Measurements from ENCODE around the gene PRMT3.

DNA sequence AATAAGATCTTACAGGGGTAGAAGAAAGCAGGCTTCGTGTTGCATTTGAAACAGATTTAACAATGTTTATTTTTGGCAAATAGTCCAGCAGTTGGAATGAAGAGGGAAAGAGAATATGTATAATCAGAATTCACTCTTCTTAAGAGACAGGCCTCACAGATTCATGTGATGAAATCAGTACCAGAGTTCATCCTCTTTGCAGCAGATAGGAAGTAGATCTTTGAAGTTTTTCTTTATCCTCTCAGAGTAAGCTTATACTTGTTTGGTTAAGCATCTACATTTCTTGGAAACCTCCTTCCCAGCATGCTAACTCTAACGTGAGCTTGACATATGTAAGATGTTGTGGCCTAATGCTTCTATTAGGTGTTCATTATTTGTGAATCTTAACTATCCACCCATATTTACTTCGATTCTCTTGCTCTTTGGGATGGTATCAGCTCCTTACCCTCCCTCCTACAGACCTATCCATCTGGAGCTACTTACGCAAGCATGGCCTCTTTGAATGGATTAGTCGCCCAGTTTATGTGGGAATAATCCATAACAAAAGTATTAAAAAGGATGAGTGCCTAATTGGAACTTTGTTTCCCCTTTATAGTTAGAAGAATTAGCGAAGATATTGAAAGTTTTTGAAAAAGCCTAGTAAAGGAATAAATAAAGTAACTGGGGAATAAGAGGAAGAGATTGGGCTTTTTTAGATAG is 80.1 kb downstream of the PRMT3 start:
- TF ChIP-seq ZNF677 (tag by site-specific recombination; IDR thresholded peaks at IDR 0.05) (no peak), ZNF112 (tag by site-specific recombination; IDR thresholded peaks at IDR 0.05) (no peak), ZNF513 (tag by site-specific recombination; IDR thresholded peaks at IDR 0.05) (no peak), ZBTB1 (tag by site-specific recombination; IDR thresholded peaks at IDR 0.05) (no peak), ZNF292 (tag by site-specific recombination; IDR thresholded peaks at IDR 0.05; ENCODE audit: borderline replicate concordance, low read depth) (no peak), ZNF121 (tag by site-specific recombination; IDR thresholded peaks at IDR 0.05) (no peak), MEIS1 (CRISPR knock-in tag; IDR thresholded peaks at IDR 0.05; ENCODE audit: borderline replicate concordance) (no peak)
- TF ChIP-seq, protein P1, sequence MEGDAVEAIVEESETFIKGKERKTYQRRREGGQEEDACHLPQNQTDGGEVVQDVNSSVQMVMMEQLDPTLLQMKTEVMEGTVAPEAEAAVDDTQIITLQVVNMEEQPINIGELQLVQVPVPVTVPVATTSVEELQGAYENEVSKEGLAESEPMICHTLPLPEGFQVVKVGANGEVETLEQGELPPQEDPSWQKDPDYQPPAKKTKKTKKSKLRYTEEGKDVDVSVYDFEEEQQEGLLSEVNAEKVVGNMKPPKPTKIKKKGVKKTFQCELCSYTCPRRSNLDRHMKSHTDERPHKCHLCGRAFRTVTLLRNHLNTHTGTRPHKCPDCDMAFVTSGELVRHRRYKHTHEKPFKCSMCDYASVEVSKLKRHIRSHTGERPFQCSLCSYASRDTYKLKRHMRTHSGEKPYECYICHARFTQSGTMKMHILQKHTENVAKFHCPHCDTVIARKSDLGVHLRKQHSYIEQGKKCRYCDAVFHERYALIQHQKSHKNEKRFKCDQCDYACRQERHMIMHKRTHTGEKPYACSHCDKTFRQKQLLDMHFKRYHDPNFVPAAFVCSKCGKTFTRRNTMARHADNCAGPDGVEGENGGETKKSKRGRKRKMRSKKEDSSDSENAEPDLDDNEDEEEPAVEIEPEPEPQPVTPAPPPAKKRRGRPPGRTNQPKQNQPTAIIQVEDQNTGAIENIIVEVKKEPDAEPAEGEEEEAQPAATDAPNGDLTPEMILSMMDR (tag by site-specific recombination; IDR thresholded peaks at IDR 0.05): no peak
